Islet precursor cell (in vitro differentiated cells): ENCODE data around the gene SRGAP2C.
"Not testable (repeated sequence)": the region's sequence is repeated elsewhere in the genome, so short reads cannot be mapped to it uniquely, and the experiment has no call there.

ENCODE experiments used
- DNase-seq: peaks from one replicate; pipeline ENCODE4 v3.0.0-alpha.2; 2018

SRGAP2C gene

DNA sequence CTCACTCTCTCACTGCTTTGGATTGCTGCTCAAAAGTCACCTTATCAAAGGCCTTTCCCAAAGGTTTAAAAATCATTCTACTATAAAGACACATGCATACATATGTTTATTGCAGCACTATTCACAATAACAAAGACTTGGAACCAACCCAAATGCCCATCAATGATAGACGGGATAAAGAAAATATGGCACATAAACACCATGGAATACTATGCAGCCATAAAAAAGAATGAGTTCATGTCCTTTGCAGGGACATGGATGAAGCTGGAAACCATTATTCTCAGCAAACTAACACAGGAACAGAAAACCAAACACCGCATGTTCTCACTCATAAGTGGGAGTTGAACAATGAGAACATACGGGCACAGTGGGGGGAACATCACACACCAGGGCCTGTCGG is 45.9 kb downstream of the SRGAP2C start:
- DNase-seq: not testable (repeated sequence)

- not testable (repeated sequence) for DNase-seq
Measured at GRCh38 chr1:121232445-121233125, 47.8 kb downstream of the SRGAP2C start.

GRCh38 chr1:121234090-121234759 is 49.5 kb downstream of the SRGAP2C start:
- DNase-seq: not testable (repeated sequence)

DNA sequence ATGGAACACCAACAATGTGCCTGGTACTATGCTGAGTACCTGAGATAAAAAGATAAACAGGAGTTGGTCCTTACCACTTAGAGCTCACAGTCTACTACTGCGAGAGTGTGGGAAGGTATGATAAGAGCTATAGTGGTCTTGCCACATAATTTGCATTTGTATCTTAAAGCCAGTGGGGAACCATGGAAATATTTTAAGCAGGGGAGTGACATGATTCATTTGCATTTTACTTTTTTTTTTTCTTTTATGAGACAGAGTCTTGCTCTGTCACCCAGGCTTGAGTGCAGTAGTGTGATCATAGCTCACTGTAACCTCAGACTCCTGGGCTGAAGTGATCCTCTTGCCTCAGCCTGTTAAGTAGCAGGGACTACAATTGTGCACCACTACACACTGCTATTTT is 53.6 kb downstream of the SRGAP2C start:
- DNase-seq: not testable (repeated sequence)

- not testable (repeated sequence) for DNase-seq
Measured at GRCh38 chr1:121243913-121244312, 59.1 kb downstream of the SRGAP2C start.

GRCh38 chr1:121246399-121246798 is 61.6 kb downstream of the SRGAP2C start:
- not testable (repeated sequence) for DNase-seq

- DNase-seq: not testable (repeated sequence)
Measured at GRCh38 chr1:121252656-121253055, 67.9 kb downstream of the SRGAP2C start.

GRCh38 chr1:121254618-121255017 is 69.8 kb downstream of the SRGAP2C start:
- not testable (repeated sequence) for DNase-seq

DNA sequence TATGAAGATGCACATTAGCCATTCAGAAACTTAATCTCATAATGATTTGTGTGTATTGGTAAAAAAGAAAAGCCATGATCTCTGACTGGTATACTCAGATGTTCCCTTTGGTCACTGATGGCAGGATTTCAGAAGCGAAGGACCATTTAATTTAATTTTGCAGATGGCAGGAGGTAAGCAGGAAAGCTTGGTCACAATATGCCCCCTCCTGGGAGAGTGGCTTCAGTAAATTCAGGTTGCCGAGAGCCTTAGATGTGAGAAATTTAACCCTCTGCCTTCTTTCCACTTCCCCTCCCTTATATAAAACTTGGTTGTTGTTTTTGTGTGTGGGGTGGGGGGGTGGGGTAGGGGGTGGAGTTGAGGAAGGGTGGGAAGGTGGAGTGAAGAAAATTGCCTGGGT is 72.9 kb downstream of the SRGAP2C start:
- not testable (repeated sequence) for DNase-seq

- not testable (repeated sequence) for DNase-seq
Measured at GRCh38 chr1:121258134-121258533, 73.4 kb downstream of the SRGAP2C start.

GRCh38 chr1:121260205-121260604 is 75.4 kb downstream of the SRGAP2C start:
- DNase-seq: peak; percentile 49

GRCh38 chr1:121262163-121262562 is 77.4 kb downstream of the SRGAP2C start:
- DNase-seq: not testable (repeated sequence)

DNA sequence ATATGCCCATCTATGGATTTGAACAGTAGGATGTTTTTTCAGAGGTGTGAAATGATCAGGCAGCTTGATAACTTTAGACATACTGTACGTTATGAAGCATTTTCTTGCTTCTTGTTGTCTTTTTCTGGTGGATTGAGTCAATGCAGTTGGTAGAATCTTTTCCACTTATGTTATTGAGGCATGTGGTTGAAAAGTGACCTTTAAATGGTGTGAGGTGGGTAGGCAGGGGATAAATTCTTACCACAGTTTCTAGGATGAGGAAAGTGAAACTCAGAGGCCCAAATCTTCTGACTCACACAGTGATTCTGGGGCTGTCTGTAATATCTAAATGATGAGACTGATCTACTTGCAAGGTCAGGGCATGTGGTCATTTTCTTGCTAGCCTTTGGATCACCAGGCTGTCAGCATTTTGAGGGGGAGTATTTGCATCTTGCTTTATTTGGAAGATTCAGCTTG is 79.0 kb downstream of the SRGAP2C start:
- DNase-seq: not testable (repeated sequence)

- DNase-seq: not testable (repeated sequence)
Measured at GRCh38 chr1:121267072-121267471, 82.3 kb downstream of the SRGAP2C start.

DNA sequence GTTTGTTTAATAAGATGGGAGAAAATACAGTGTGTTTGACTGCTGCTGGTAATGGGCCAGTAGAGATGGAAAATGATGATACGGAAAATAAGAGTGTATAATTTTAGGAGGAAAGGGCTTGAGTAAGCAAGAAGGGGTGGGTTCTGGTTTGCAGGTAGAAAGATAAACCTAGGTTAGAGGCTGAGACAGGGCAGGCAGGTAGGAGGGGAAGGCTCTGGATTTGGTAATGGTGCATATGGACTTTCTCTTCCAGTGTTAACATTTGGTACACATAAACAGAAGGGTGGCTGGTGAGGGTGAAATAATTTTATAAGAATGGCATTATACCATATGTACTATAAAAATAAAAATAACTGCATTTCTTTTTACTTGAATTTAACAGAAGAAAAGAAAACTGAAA is 84.5 kb downstream of the SRGAP2C start:
- DNase-seq: not testable (repeated sequence)

- not testable (repeated sequence) for DNase-seq
Measured at GRCh38 chr1:121269973-121270372, 85.2 kb downstream of the SRGAP2C start.

DNA sequence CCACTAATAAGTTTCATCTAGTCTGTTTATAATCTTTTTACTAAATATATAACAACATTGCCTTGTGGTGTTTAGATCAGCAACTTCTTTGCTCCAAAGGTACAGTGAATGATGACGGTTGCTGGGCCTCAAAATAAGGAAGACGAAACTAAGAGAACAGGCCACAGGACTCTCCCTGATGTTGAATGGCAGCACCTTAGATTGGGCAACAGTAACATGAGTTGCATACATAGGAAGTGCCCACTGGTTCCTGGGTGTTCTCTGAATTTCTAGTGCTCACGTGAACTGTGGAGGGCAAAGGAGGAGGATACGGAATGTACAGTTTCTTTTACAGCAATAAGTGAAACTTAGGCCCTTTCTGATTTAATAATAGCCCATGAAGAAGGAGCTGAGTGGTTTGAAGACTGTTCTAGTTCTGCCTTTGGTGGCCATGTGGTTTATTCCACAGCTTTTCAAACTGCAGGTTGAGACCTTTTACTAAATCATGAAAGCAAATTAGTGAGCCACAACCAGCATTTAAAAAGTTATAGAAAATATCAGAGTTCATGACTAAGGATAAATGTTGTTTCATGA is 86.5 kb downstream of the SRGAP2C start:
- DNase-seq: not testable (repeated sequence)

- not testable (repeated sequence) for DNase-seq
Measured at GRCh38 chr1:121275435-121275834, 90.7 kb downstream of the SRGAP2C start.

DNA sequence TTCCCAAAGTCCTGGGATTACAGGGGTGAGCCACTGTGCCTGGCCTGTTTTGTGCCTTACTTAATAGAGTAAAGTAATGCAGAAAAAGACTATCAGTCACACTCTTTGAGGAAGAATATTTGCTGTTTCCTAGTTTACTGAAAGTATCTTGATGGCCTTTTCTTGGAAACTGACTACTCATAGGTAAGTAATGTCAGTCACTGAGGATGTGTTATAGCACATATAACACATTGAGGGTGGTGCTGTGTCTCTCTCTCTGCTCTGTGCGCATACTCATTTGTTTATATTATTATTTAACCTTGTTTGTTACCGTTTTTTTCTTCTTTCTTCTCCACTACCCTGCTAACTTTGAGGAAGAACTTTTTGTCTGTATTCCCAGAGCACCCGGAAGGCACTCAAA is 93.4 kb downstream of the SRGAP2C start:
- not testable (repeated sequence) for DNase-seq

- not testable (repeated sequence) for DNase-seq
Measured at GRCh38 chr1:121278777-121279547, 94.2 kb downstream of the SRGAP2C start.

DNA sequence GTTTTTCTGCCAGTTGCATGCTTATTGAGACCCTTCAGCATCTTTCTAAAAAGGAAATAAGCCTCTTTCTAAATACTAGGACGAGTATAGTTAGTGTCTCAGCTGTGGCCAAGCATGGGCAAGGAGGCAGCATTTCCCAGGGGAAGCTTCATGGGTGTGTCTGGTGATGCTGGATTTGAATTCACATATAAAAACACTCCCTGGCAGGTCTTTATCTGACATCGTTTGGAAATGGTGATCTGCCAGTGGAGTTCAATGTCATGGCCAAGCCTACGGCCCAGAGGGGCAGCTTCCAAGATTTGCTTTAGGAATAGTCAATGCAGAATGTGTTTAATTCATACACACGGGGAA is 94.7 kb downstream of the SRGAP2C start:
- not testable (repeated sequence) for DNase-seq

- not testable (repeated sequence) for DNase-seq
Measured at GRCh38 chr1:121280699-121281317, 96.0 kb downstream of the SRGAP2C start.

DNA sequence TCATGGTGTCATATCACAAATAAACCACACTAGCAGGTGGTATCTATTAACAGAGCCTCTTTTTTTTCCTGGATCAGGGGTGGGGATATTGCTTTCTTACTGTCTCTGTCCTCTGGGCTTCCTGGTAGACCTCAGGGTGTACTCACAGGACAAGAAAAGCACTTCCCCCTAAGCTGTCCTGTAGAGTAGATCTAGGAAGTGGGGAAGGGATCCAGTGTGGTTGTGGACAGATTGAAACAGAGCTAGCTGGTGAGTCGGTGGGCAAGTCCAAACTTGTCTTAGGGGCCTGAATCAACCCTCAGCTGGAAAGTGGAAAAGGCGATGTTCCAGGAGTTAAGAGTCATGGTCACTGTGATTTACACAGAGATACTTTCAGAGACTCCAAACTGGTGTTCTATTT is 96.7 kb downstream of the SRGAP2C start:
- not testable (repeated sequence) for DNase-seq
